ENCODE measurements around the gene ZNF518B. TPM values are rescaled to one million over a fixed set of nuclear protein-coding genes. Genes with fewer than 3 reads are reported as not detected.
A peak's percentile ranks its signal among the peaks of the same experiment; 100 is the strongest.
"Not testable (repeated sequence)": the region's sequence is repeated elsewhere in the genome, so short reads cannot be mapped to it uniquely, and the experiment has no call there.

Gene ZNF518B
- total and polyA plus RNA-seq, 3 experiments from 2014 or later: 7.5 to 18.7 (median 15.1) TPM

DNA sequence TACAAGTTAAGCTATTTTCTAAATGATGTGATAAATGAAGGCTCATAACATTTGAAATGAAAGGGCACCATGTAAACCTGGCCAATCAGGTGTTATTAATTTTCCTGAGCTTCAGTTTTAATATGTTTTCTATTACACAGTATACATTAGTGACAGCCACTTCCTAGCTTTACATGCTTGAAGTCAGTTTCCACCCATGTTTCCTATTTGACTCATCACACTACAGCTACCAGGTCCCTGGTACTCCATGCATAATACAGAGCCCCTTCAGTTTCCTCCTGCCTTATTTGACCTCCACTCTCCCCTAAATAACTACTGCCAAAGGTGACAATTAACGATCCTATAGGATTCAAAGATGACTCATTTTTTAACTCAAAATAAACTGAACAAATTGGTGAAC, 18.3 kb downstream of the ZNF518B start:
- H3K27me3 Mint-ChIP-seq: no peaks in the 10 kb centered on the region
- H3K9me3 Mint-ChIP-seq: peaks cover 22 to 43% (median 29%) of the 10 kb centered on the region in 5 donors
- CTCF ChIA-PET: no interaction called here
- Histone ChIP-seq H3K36me3 (ENCODE audit: insufficient read depth, low read length) (no peaks in the 10 kb centered on the region), H3K27ac (ENCODE audit: low read depth, low read length) (no peak overlapping the region), H3K4me3 (ENCODE audit: low read length) (no peak overlapping the region), H3K9me3 (ENCODE audit: low read length) (peaks cover 4% of the 10 kb centered on the region), H3K4me1 (ENCODE audit: insufficient read depth, low read length) (no peaks in the 10 kb centered on the region), H3K27me3 (ENCODE audit: insufficient read depth, low read length, poor library complexity, severe bottlenecking) (no peaks in the 10 kb centered on the region)
- no peak for DNase-seq
- H3K36me3 Mint-ChIP-seq: peaks cover 5 to 42% (median 14%) of the 10 kb centered on the region in 3 donors
- no peak overlapping the region for H3K4me3 Mint-ChIP-seq
- POLR2A ChIA-PET: no interaction called here
- H3K27ac Mint-ChIP-seq: peak overlapping the region in 1 of 8 donors; percentile 43
- no peaks in the 10 kb centered on the region for H3K4me1 Mint-ChIP-seq

GRCh38 chr4:10437735-10438134, 19.5 kb downstream of the ZNF518B start:
- H3K9me3 Mint-ChIP-seq: peaks cover 12 to 32% (median 19%) of the 10 kb centered on the region in 5 donors
- Histone ChIP-seq H3K4me3 (ENCODE audit: low read length) (no peak overlapping the region), H3K27me3 (ENCODE audit: insufficient read depth, low read length, poor library complexity, severe bottlenecking) (no peaks in the 10 kb centered on the region), H3K36me3 (ENCODE audit: insufficient read depth, low read length) (no peaks in the 10 kb centered on the region), H3K4me1 (ENCODE audit: insufficient read depth, low read length) (no peaks in the 10 kb centered on the region), H3K27ac (ENCODE audit: low read depth, low read length) (no peak overlapping the region), H3K9me3 (ENCODE audit: low read length) (peaks cover under 1% of the 10 kb centered on the region)
- H3K27ac Mint-ChIP-seq: no peak overlapping the region
- POLR2A ChIA-PET: no interaction called here
- no peaks in the 10 kb centered on the region for H3K27me3 Mint-ChIP-seq
- peaks cover 3 to 35% (median 10%) of the 10 kb centered on the region in 3 donors for H3K36me3 Mint-ChIP-seq
- DNase-seq: no peak
- no peak overlapping the region for H3K4me3 Mint-ChIP-seq
- no peaks in the 10 kb centered on the region for H3K4me1 Mint-ChIP-seq
- CTCF ChIA-PET: interaction anchor here (1.6 kb wide), 1 partner anchor 24 kb away, joined by 4 read pairs; no protein-coding TSS in a partner anchor

DNA sequence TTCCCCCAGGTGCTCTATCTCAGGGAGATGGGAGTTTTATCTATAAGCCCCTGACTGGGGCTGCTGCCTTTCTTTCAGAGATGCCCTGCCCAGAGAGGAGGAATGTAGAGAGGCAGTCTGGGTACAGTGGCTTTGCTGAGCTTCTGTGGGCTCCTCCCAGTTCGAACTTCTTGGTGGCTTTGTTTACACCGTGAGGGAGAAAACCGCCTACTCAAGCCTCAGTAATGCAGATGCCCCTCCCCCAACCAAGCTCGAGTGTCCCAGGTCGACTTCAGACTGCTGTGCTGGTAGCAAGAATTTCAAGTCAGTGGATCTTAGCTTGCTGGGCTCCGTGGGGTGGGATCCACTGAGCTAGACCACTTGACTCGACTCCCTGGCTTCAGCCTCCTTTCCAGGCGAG, 29.5 kb downstream of the ZNF518B start:
- H3K4me3 ChIP-seq (ENCODE audit: low read length); H3K36me3 Mint-ChIP-seq; H3K4me3 Mint-ChIP-seq; POLR2A ChIA-PET; H3K4me1 ChIP-seq (ENCODE audit: insufficient read depth, low read length); H3K36me3 ChIP-seq (ENCODE audit: insufficient read depth, low read length); H3K27ac Mint-ChIP-seq; CTCF ChIA-PET; H3K4me1 Mint-ChIP-seq; H3K27me3 ChIP-seq (ENCODE audit: insufficient read depth, low read length, poor library complexity, severe bottlenecking); H3K27ac ChIP-seq (ENCODE audit: low read depth, low read length); H3K27me3 Mint-ChIP-seq; DNase-seq; H3K9me3 ChIP-seq (ENCODE audit: low read length): not testable (repeated sequence)
- peaks cover 3 to 33% (median 28%) of the 10 kb centered on the region in 5 donors for H3K9me3 Mint-ChIP-seq

DNA sequence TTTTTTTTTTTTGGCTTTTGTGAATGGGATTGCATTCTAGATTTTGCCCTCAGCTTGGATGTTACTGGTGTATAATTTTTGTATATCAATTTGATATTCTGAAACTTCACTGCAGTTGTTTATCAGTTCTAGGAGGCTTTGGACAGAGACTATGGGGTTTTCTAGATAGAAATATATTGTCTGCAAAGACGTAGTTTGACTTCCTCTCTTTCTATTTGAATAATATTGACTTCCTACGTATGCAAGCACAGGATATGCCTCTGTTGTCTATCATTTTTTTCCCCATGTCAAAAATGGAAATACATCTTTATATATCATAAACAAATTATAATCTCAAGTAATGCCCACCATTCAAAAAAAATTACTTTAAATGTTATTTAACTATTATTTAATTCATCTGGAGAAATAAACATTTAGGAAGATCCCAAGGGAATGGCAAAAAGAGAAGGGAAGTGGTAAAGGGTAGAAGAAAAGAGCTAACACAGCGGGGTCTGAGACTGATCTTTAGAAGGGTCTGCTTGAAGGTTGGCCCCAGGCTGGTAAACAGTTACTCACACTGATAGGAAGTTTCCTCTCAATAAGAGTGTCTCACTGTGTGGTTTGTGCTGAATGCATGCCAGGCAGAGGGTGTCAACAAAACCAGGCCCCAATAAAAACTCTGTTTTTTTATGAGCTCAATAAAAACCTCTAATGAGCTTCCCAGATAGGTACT, 35.7 kb downstream of the ZNF518B start:
- H3K4me1 Mint-ChIP-seq: peaks cover 4 to 12% (median 7%) of the 10 kb centered on the region in 3 donors
- H3K36me3 Mint-ChIP-seq: peaks cover 0 to 1% (median 0%) of the 10 kb centered on the region in 3 donors
- peaks cover 0 to 2% of the 10 kb centered on the region in 2 donors for H3K27me3 Mint-ChIP-seq
- Histone ChIP-seq H3K27ac (ENCODE audit: low read depth, low read length) (no peak overlapping the region), H3K4me3 (ENCODE audit: low read length) (no peak overlapping the region), H3K4me1 (ENCODE audit: insufficient read depth, low read length) (peaks cover 4% of the 10 kb centered on the region), H3K36me3 (ENCODE audit: insufficient read depth, low read length) (no peaks in the 10 kb centered on the region), H3K27me3 (ENCODE audit: insufficient read depth, low read length, poor library complexity, severe bottlenecking) (no peaks in the 10 kb centered on the region), H3K9me3 (ENCODE audit: low read length) (no peaks in the 10 kb centered on the region)
- CTCF ChIA-PET: no interaction called here
- H3K4me3 Mint-ChIP-seq: no peak overlapping the region
- DNase-seq: peak in 1 of 5 donors; percentile 62
- peaks cover 3 to 19% (median 16%) of the 10 kb centered on the region in 5 donors for H3K9me3 Mint-ChIP-seq
- H3K27ac Mint-ChIP-seq: peak overlapping the region in 1 of 8 donors; percentile 13
- POLR2A ChIA-PET: no interaction called here

DNA sequence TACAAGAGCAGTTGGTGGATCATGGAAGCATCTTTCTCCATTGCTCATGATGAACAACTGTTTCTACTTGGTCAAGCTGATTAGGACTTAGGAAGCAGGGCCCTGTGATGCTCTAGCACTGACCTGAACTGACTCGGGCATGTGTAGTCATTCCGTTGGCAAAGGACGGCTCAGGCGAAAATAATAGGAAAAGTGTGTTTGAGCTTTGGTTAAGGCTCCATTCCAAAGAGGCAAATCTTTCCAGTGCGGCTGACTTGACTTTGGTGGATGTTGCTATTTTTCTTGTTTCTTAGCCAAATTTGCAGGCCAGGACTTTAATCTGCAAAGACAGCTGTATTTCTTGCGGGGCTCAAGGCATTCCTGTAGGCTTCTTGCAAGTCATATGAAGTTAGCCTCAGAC, 39.5 kb downstream of the ZNF518B start:
- H3K27me3 Mint-ChIP-seq: peaks cover 0 to 2% of the 10 kb centered on the region in 2 donors
- DNase-seq: no peak
- Histone ChIP-seq H3K27me3 (ENCODE audit: insufficient read depth, low read length, poor library complexity, severe bottlenecking) (no peaks in the 10 kb centered on the region), H3K27ac (ENCODE audit: low read depth, low read length) (no peak overlapping the region), H3K36me3 (ENCODE audit: insufficient read depth, low read length) (no peaks in the 10 kb centered on the region), H3K4me1 (ENCODE audit: insufficient read depth, low read length) (peaks cover 5% of the 10 kb centered on the region), H3K4me3 (ENCODE audit: low read length) (no peak overlapping the region), H3K9me3 (ENCODE audit: low read length) (no peaks in the 10 kb centered on the region)
- no peak overlapping the region for H3K4me3 Mint-ChIP-seq
- no peak overlapping the region for H3K27ac Mint-ChIP-seq
- ChIA-PET POLR2A (no interaction called here), CTCF (no interaction called here)
- no peaks in the 10 kb centered on the region for H3K36me3 Mint-ChIP-seq
- H3K9me3 Mint-ChIP-seq: peaks cover 0 to 3% (median under 1%) of the 10 kb centered on the region in 5 donors
- peaks cover 6 to 18% (median 12%) of the 10 kb centered on the region in 3 donors for H3K4me1 Mint-ChIP-seq

DNA sequence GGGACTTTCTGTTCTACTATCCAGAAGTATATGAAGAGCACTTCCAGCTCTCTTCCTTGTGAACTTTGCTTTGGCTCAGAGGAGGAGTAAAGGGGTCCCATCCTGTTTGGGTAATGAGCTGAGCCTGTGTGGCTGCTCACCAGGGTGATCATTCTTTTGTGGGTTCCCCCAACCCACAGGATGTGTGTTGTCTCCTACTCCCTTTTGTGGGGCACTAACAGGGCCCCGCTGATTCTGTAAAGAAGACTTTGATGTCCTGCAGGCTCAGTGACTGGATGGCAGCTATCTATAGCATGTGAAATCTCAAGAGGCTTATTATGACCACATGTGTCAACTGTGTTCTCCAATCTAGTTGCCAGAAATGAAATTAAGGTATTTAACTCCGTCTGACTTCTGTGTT, 40.8 kb downstream of the ZNF518B start:
- Mint-ChIP-seq H3K27ac (peak overlapping the region in 2 of 8 donors; percentile 4 to 38), H3K36me3 (no peaks in the 10 kb centered on the region), H3K27me3 (peaks cover 0 to 2% of the 10 kb centered on the region in 2 donors), H3K9me3 (peaks cover 0 to 3% (median 0%) of the 10 kb centered on the region in 5 donors), H3K4me1 (peaks cover 6 to 14% (median 12%) of the 10 kb centered on the region in 3 donors), H3K4me3 (no peak overlapping the region)
- no peaks in the 10 kb centered on the region for H3K9me3 ChIP-seq (ENCODE audit: low read length)
- ChIA-PET CTCF (interaction anchor here (1.1 kb wide), 1 partner anchor 45 kb away, joined by 4 read pairs; no protein-coding TSS in a partner anchor), POLR2A (interaction anchor here (1.6 kb wide), 1 partner anchor 40 kb away, joined by 3 read pairs; the partner anchor contains the start of gene ZNF518B)
- H3K36me3 ChIP-seq (ENCODE audit: insufficient read depth, low read length): no peaks in the 10 kb centered on the region
- no peaks in the 10 kb centered on the region for H3K27me3 ChIP-seq (ENCODE audit: insufficient read depth, low read length, poor library complexity, severe bottlenecking)
- H3K27ac ChIP-seq (ENCODE audit: low read depth, low read length): no peak overlapping the region
- peak in 2 of 5 donors; percentile 18 to 82 for DNase-seq
- no peak overlapping the region for H3K4me3 ChIP-seq (ENCODE audit: low read length)
- peaks cover 5% of the 10 kb centered on the region for H3K4me1 ChIP-seq (ENCODE audit: insufficient read depth, low read length)

GRCh38 chr4:10413177-10413576, 44.0 kb downstream of the ZNF518B start:
- H3K27me3 Mint-ChIP-seq: peaks cover 0 to 4% of the 10 kb centered on the region in 2 donors
- H3K9me3 ChIP-seq (ENCODE audit: low read length): no peaks in the 10 kb centered on the region
- ChIA-PET POLR2A (no interaction called here), CTCF (no interaction called here)
- H3K9me3 Mint-ChIP-seq: no peaks in the 10 kb centered on the region
- no peak overlapping the region for H3K27ac Mint-ChIP-seq
- H3K27me3 ChIP-seq (ENCODE audit: insufficient read depth, low read length, poor library complexity, severe bottlenecking): no peaks in the 10 kb centered on the region
- no peaks in the 10 kb centered on the region for H3K36me3 Mint-ChIP-seq
- no peak overlapping the region for H3K4me3 Mint-ChIP-seq
- peaks cover 6 to 14% (median 12%) of the 10 kb centered on the region in 3 donors for H3K4me1 Mint-ChIP-seq
- no peak overlapping the region for H3K4me3 ChIP-seq (ENCODE audit: low read length)
- no peak overlapping the region for H3K27ac ChIP-seq (ENCODE audit: low read depth, low read length)
- no peaks in the 10 kb centered on the region for H3K36me3 ChIP-seq (ENCODE audit: insufficient read depth, low read length)
- DNase-seq: no peak
- H3K4me1 ChIP-seq (ENCODE audit: insufficient read depth, low read length): peaks cover 5% of the 10 kb centered on the region

DNA sequence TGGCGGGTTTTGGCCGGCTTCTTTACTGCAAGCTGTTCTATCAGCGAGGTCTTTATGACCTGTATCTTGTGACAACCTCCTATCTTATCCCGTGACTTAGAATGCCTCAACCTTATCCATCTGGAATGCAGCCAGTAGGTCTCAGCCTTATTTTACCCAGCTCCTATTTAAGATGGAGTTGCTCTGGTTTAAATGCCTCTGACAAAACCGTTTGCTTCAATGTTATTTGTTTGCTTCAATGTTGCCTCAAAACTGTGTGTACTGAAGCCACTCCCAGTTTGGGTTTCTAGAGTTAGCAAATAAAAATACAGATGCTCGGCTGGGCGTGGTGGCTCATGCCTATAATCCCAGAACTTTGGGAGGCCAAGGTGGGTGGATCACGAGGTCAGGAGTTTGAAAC, 51.6 kb downstream of the ZNF518B start:
- H3K27ac ChIP-seq (ENCODE audit: low read depth, low read length): no peak overlapping the region
- no peak overlapping the region for H3K4me3 ChIP-seq (ENCODE audit: low read length)
- ChIA-PET POLR2A (no interaction called here), CTCF (no interaction called here)
- peaks cover 0 to 5% of the 10 kb centered on the region in 2 donors for H3K27me3 Mint-ChIP-seq
- no peaks in the 10 kb centered on the region for H3K36me3 Mint-ChIP-seq
- H3K4me1 Mint-ChIP-seq: no peaks in the 10 kb centered on the region
- no peak for DNase-seq
- H3K9me3 ChIP-seq (ENCODE audit: low read length): no peaks in the 10 kb centered on the region
- no peak overlapping the region for H3K27ac Mint-ChIP-seq
- no peaks in the 10 kb centered on the region for H3K36me3 ChIP-seq (ENCODE audit: insufficient read depth, low read length)
- no peak overlapping the region for H3K4me3 Mint-ChIP-seq
- H3K27me3 ChIP-seq (ENCODE audit: insufficient read depth, low read length, poor library complexity, severe bottlenecking): no peaks in the 10 kb centered on the region
- H3K9me3 Mint-ChIP-seq: no peaks in the 10 kb centered on the region
- no peaks in the 10 kb centered on the region for H3K4me1 ChIP-seq (ENCODE audit: insufficient read depth, low read length)
